GM21825 (cell line): ENCODE data around the gene PPM1M.

ENCODE experiments used
- ATAC-seq: cut with Tn5 transposase; IDR thresholded peaks from one replicate; pipeline ENCODE4 v1.9.1; 2021; ENCODE audit warnings: mild to moderate bottlenecking, moderate library complexity; ENCODE audit not compliant: unreplicated experiment

The PPM1M gene

GRCh38 chr3:52243791-52244628 lies 1.5 kb upstream of the PPM1M start:
- ATAC-seq = no peak

GRCh38 chr3:52246264-52246620 lies 683 bp downstream of the PPM1M start:
- no peak for ATAC-seq

GRCh38 chr3:52246728-52247408 lies 1.3 kb downstream of the PPM1M start:
- no peak for ATAC-seq

- no peak for ATAC-seq
Observed at GRCh38 chr3:52247409-52248164, 2.0 kb downstream of the PPM1M start.

GRCh38 chr3:52248165-52248541 lies 2.6 kb downstream of the PPM1M start:
- no peak for ATAC-seq

- ATAC-seq = no peak
Observed at GRCh38 chr3:52248816-52249547, 3.4 kb downstream of the PPM1M start.

GRCh38 chr3:52249683-52250082 lies 4.1 kb downstream of the PPM1M start:
- no peak for ATAC-seq

- no peak for ATAC-seq
Observed at GRCh38 chr3:52250122-52250521, 4.6 kb downstream of the PPM1M start.

- peak; percentile 87 for ATAC-seq
Observed at GRCh38 chr3:52253314-52254304, 8.1 kb downstream of the PPM1M start.

GRCh38 chr3:52254608-52255007 lies 9.0 kb downstream of the PPM1M start:
- no peak for ATAC-seq

GRCh38 chr3:52256159-52256558 lies 10.6 kb downstream of the PPM1M start:
- ATAC-seq = no peak

GRCh38 chr3:52256622-52257021 lies 11.1 kb downstream of the PPM1M start:
- no peak for ATAC-seq

- no peak for ATAC-seq
Observed at GRCh38 chr3:52257911-52258310, 12.4 kb downstream of the PPM1M start.

GRCh38 chr3:52259035-52259434 lies 13.5 kb downstream of the PPM1M start:
- ATAC-seq = no peak

GRCh38 chr3:52259448-52259847 lies 13.9 kb downstream of the PPM1M start:
- ATAC-seq = no peak

GRCh38 chr3:52262447-52262846 lies 16.9 kb downstream of the PPM1M start:
- no peak for ATAC-seq

GRCh38 chr3:52265387-52265786 lies 19.8 kb downstream of the PPM1M start:
- no peak for ATAC-seq

GRCh38 chr3:52268036-52268435 lies 22.5 kb downstream of the PPM1M start:
- ATAC-seq = no peak

GRCh38 chr3:52269776-52270175 lies 24.2 kb downstream of the PPM1M start:
- ATAC-seq = no peak

- ATAC-seq = no peak
Observed at GRCh38 chr3:52270252-52270754, 24.7 kb downstream of the PPM1M start.
